ENCODE results near the gene GP2.

GRCh38 chr16:20271893-20272292, 55.4 kb downstream of the GP2 start:
- TF ChIP-seq POLR2A (IDR thresholded peaks at IDR 0.05) = no peak
- TF ChIP-seq CTCF (IDR thresholded peaks at IDR 0.05) = no peak

Data from right lobe of liver (tissue), 4 donors.